Measurements from ENCODE around the gene TNS4. TPM values are rescaled to one million over a fixed set of nuclear protein-coding genes. Genes with fewer than 3 reads are reported as not detected.

Gene TNS4
- total RNA-seq, 4 donors from 2014 or later = 2.2 TPM; not detected in 3

GRCh38 chr17:40483679-40484078 lies 17.7 kb downstream of the TNS4 start:
- no peaks in the 10 kb centered on the region for H3K36me3 ChIP-seq
- no peak for ATAC-seq
- no peaks in the 10 kb centered on the region for H3K9me3 ChIP-seq
- H3K4me3 ChIP-seq = no peak overlapping the region
- H3K4me1 ChIP-seq = peaks cover 0 to 19% (median 9%) of the 10 kb centered on the region in 3 donors
- H3K27me3 ChIP-seq = no peaks in the 10 kb centered on the region
- 80% methylated on average over 3 of the region's 4 CpGs; no CpG with 5 or more reads in 1 of the 2 donors for WGBS, 2 donors (ENCODE audit: low coverage in 1 of 2)
- TF ChIP-seq POLR2A (IDR thresholded peaks at IDR 0.05) (no peak), POLR2AphosphoS5 (IDR thresholded peaks at IDR 0.05) (no peak), CTCF (IDR thresholded peaks at IDR 0.05) (no peak), EP300 (IDR thresholded peaks at IDR 0.05) (no peak)
- H3K27ac ChIP-seq = no peak overlapping the region

GRCh38 chr17:40482722-40483121 lies 18.7 kb downstream of the TNS4 start:
- H3K4me1 ChIP-seq = peaks cover 0 to 16% (median 6%) of the 10 kb centered on the region in 3 donors
- no peak overlapping the region for H3K27ac ChIP-seq
- no peaks in the 10 kb centered on the region for H3K36me3 ChIP-seq
- H3K27me3 ChIP-seq = no peaks in the 10 kb centered on the region
- H3K4me3 ChIP-seq = no peak overlapping the region
- no peaks in the 10 kb centered on the region for H3K9me3 ChIP-seq
- ATAC-seq = no peak
- 84% methylated on average over 6 of the region's 6 CpGs; no CpG with 5 or more reads in 1 of the 2 donors for WGBS, 2 donors (ENCODE audit: low coverage in 1 of 2)
- TF ChIP-seq POLR2A (IDR thresholded peaks at IDR 0.05) (no peak), CTCF (IDR thresholded peaks at IDR 0.05) (no peak), EP300 (IDR thresholded peaks at IDR 0.05) (no peak), POLR2AphosphoS5 (IDR thresholded peaks at IDR 0.05) (no peak)

- ATAC-seq = no peak
These were observed 20.3 kb downstream of the TNS4 start for GRCh38 chr17:40481106-40481505.

GRCh38 chr17:40480501-40481003 lies 20.9 kb downstream of the TNS4 start:
- Histone ChIP-seq H3K36me3 (no peaks in the 10 kb centered on the region), H3K4me1 (peaks cover 0 to 12% (median 4%) of the 10 kb centered on the region in 3 donors), H3K9me3 (no peaks in the 10 kb centered on the region), H3K4me3 (no peak overlapping the region), H3K27me3 (no peaks in the 10 kb centered on the region), H3K27ac (no peak overlapping the region)
- WGBS, 2 donors (ENCODE audit: low coverage in 1 of 2) = 64 to 93% methylated on average over 5 to 11 of the region's 12 CpGs
- TF ChIP-seq CTCF (IDR thresholded peaks at IDR 0.05) = no peak
- no peak for TF ChIP-seq POLR2A (IDR thresholded peaks at IDR 0.05)
- no peak for TF ChIP-seq EP300 (IDR thresholded peaks at IDR 0.05)
- TF ChIP-seq POLR2AphosphoS5 (IDR thresholded peaks at IDR 0.05) = no peak
- ATAC-seq = peak; percentile 32

More at GRCh38 chr17:40481106-40481505, 20.3 kb downstream of the TNS4 start:
- Histone ChIP-seq H3K36me3 (no peaks in the 10 kb centered on the region), H3K27ac (no peak overlapping the region), H3K27me3 (no peaks in the 10 kb centered on the region), H3K4me1 (peaks cover 0 to 12% (median 0%) of the 10 kb centered on the region in 3 donors), H3K9me3 (no peaks in the 10 kb centered on the region), H3K4me3 (no peak overlapping the region)
- WGBS, 2 donors (ENCODE audit: low coverage in 1 of 2) = 89 to 91% methylated on average over 5 to 6 of the region's 7 CpGs
- no peak for TF ChIP-seq CTCF (IDR thresholded peaks at IDR 0.05)
- no peak for TF ChIP-seq EP300 (IDR thresholded peaks at IDR 0.05)
- no peak for TF ChIP-seq POLR2AphosphoS5 (IDR thresholded peaks at IDR 0.05)
- no peak for TF ChIP-seq POLR2A (IDR thresholded peaks at IDR 0.05)

GRCh38 chr17:40479754-40480480 lies 21.5 kb downstream of the TNS4 start:
- H3K27ac ChIP-seq = peak overlapping the region in 1 of 4 donors; percentile 3
- ATAC-seq = no peak

More at GRCh38 chr17:40479754-40480480, 21.5 kb downstream of the TNS4 start:
- no peaks in the 10 kb centered on the region for H3K9me3 ChIP-seq
- no peak overlapping the region for H3K4me3 ChIP-seq
- no peak for TF ChIP-seq POLR2AphosphoS5 (IDR thresholded peaks at IDR 0.05)
- TF ChIP-seq EP300 (IDR thresholded peaks at IDR 0.05) = no peak
- TF ChIP-seq CTCF (IDR thresholded peaks at IDR 0.05) = no peak
- no peak for TF ChIP-seq POLR2A (IDR thresholded peaks at IDR 0.05)
- H3K4me1 ChIP-seq = peaks cover 0 to 18% (median 9%) of the 10 kb centered on the region in 3 donors
- WGBS, 2 donors (ENCODE audit: low coverage in 1 of 2) = 92% methylated on average over 2 of the region's 9 CpGs; no CpG with 5 or more reads in 1 of the 2 donors
- H3K36me3 ChIP-seq = no peaks in the 10 kb centered on the region
- no peaks in the 10 kb centered on the region for H3K27me3 ChIP-seq

All from gastroesophageal sphincter (tissue), 4 donors.